ENCODE measurements around the gene TBC1D22A.
A peak's percentile ranks its signal among the peaks of the same experiment; 100 is the strongest.

The TBC1D22A gene

DNA sequence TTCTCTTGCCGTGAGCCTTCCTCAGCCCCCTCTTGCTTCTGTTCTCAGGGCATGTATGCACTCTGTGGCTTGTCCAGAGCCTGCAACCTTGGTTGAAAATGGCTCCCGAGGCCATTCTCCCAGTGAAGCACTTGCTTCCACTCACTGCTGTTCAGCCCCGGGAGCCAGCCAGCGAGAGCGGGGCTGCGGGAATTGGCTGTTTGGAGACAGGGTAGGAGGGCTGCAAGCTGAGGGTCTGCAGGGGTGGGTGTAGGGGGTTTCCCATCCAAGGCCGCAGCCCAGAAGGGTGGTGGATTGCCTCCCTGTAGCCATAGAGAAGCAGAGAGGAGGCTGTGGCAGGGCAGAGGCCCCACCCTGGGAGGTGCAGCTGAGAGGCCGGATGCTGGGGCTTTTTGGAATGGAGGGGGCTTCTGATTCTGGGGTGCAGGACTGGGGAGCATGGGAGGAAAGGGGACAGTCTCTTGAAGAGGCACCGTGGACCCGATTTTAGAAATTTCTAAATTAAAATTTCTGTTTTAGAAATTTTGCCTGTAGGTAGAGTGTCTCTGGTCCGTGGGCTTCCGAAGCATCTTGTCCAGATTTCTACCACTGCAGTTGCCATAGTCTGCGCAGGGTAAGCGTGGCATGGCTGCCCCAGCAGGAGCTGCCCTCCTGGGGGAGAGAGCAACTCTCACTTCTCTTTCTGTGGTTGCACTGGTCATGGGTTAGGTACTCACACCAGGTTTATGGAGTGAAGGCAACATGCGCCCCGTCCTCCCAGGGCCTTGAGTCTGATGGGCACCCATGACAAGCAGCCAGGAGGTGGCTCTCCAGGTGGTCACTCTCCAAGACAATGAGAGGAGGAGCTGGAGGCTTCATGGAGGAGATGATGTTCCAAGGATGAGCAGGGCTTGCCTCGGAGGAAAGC, 100.2 kb downstream of the TBC1D22A start:
- no peak for DNase-seq

GRCh38 chr22:46863794-46864193, 101.3 kb downstream of the TBC1D22A start:
- no peak for DNase-seq

DNA sequence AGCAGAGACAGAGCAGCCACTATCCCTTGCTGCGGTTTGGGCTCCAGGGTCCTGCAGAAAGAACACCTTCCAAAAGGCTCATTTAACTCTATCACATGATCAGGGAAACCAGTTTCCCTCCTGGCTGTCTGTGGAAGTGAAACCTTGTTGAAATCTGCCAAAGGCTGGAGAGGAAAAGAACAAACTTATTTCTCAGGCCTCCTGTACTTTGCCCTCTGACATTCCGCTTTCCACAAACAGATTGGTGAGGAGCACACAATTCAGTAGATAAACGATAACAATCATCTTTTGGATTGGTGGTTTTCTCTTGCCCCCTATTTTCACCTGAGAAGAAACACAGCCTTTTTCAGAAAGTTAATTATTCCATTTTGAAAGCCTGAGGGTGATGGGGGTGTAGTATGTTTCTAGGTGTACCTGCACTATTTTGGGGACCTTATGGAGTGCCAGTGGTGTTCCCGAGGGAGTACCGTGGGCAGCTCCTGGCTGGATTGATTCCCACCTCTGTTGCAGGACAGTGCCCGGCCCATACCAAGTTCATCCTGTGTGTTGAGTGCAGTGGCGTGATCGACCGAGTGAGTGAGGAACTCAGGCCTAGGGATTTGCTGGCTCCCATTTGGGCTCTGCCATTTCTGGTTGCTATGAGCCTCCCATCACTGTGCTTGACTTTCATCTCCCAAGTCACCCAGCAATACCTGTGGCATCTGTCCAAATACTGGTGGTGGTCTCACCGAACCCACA, 102.0 kb downstream of the TBC1D22A start:
- no peak for DNase-seq

DNA sequence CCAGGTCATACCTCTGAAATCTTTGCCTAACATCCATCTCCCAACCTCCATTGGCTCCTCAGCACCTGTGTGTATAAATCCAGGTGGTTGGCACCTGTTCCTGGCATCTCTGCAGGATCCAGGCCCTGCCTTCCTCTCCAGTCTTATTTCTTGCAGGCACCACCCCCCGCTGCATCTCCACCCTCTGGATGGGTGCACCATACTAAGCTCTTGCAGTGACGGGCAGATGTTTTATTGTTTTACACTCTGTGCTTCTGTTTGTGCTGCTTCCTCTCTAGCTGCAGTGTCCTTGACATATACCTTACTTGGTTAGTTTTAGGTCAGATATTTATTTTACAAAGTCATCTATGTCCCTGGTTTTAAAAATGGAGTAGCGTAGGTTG, 102.6 kb downstream of the TBC1D22A start:
- no peak for DNase-seq

DNA sequence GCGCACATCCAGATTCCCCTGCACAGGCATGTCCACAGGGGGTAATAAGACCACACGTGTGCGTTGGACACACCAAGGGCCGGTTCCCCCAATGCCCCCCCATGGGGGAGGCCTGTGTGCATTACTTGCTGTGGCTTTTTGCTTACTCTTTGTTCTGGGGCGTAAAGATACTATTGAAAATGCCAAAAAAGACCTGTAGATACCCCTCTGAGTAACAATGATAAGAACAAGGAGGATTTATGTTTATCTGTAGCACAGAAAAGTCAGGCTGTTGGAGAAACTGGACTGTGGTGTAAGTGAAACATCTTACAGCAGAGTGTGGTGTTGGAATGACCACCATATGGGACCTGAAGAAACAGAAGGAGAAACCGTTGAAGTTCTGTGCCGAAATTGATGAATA, 103.2 kb downstream of the TBC1D22A start:
- DNase-seq = no peak

GRCh38 chr22:46866591-46866990, 104.1 kb downstream of the TBC1D22A start:
- no peak for DNase-seq

- no peak for DNase-seq
These were observed 104.7 kb downstream of the TBC1D22A start for GRCh38 chr22:46867106-46867505.

GRCh38 chr22:46869329-46869728, 106.9 kb downstream of the TBC1D22A start:
- no peak for DNase-seq

DNA sequence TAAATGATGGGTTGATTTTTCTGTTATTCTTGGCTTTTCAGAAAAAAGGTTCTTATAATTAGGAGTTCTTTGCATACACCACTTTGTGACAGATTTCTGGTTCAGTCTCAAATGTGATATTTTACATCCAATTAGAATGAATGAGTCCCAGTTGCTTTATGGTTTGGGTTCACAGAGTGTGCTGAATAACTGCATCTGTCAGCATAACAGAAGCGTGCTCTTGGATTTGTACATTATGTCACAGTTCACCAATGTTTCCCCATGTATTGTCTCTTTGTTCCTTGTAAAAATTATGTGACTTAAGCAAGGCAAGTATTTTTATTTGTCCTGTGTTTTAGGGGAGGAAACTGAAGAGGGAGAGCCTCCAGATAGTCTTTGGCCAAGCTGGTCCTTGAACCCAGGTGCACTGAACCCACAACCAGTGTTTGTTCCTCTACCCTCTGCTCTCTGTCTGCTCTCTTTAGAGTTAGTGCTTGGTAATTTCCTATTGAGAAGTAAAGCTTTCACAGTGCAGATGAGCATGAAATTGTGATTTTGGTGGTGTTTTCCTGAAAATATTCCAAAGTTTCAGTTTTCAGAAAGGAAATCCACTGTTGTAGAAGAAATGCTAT, 107.5 kb downstream of the TBC1D22A start:
- DNase-seq = no peak

DNA sequence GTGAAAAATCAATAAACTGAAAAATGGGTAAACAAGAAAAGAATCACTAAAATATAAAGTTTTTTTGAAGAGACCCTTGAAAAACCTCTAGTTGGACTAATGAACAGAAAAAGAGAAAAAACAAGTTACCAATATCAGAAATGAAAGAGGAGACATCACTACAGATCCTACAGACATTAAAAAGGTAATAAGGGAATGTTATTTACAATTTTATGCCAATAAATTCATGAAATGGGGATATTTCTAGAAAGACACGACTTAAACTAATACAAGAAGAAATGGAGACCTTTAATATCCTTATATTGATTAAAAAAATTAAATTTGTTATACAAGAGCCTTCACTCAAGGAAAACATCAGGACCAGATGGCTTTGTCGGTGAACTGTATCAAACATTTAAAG, 109.4 kb downstream of the TBC1D22A start:
- no peak for DNase-seq

DNA sequence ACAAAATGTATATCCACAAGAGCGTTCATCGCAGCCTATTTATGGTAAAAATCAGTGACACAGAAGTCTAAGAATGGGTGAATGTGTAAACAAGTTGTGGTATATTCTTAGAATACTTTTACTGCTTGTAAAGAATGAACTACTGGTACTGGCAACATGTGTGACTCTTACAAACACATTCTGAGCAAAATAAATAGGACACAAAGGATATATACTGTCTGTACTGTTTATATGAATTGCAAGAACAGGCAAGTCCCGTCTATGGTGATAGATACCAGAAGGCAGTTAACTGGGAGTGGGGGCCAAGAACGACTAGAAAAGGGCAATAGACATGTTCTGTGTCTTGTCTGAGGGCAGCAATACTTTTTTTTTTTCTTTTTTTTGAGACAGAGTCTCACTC, 112.6 kb downstream of the TBC1D22A start:
- no peak for DNase-seq

GRCh38 chr22:46876357-46876934, 114.0 kb downstream of the TBC1D22A start:
- DNase-seq = peak; percentile 25

DNA sequence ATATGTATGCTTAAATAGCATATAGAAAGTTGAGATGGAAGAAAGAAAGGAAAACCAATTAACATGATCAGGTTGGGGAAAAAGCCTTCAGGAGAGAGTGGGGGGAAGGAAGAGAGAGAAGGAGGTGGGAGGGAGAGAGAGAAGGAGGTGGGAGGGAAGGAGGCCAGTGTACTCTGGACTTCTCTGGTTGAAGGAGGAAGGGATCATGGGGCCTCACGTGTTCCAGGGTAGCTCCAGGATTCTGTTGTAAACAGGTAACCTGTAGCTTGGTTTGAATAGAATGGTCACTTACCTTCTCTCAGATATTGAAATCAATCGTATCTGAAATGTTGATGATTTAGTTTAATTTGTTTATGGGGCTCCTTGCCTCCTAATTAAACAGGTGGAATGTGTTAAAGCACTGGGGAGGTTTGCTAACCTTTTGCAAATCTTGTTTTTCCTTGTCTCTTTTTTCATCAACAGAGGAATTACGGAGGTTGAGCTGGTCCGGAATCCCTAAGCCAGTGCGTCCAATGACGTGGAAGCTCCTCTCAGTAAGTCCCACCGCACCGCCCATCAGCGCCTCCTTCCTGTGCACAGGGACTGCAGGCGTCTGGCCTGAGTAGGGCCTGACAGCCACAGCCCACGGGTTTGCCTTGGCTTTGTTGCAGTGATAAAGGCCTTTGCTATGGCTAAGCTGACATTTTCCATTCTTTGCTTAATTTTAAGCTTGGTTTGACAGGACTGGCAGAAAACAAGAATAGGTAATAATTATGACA, 115.9 kb downstream of the TBC1D22A start:
- DNase-seq = peak; percentile 12

- DNase-seq = no peak
These were observed 116.6 kb downstream of the TBC1D22A start for GRCh38 chr22:46879083-46879482.

- DNase-seq = no peak
These were observed 119.1 kb downstream of the TBC1D22A start for GRCh38 chr22:46881373-46882118.

DNA sequence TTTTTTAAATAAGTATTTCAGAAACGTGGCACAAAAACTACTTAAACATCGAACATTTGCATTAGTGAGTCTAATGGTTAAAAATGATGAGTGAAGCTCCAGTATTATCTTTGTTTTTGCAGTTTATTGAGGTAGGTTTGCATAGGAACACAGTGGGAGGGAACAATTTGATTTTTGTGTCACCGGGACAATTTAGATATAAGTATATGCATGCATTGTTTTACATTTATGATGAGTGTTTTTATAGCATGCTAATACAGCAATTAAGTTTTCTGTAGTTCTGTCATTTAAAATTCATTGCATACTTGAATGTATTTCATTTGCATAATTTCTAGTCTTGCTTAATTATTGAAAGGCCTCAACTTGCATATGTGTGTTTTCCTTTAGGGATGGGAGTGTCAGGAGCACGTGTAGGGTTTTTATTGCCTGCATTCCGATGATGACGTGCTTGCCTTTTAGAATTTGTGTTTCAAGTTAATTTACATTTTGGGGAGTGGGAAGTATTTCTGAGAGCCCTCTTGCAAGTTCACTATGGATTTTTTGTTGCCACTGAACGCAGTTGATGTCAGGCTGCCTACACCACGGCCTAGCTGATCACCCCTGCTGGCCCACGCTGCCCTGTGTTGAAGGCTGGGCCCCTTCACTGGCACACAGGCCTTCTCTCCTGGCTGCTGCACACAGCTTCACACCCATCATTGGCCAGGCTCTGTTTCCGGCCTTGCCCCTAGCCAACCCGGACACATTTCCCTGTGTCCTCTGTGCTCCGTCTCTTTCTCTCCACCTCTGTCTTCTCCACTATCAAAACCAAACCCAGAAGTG, 120.9 kb downstream of the TBC1D22A start:
- no peak for DNase-seq

DNA sequence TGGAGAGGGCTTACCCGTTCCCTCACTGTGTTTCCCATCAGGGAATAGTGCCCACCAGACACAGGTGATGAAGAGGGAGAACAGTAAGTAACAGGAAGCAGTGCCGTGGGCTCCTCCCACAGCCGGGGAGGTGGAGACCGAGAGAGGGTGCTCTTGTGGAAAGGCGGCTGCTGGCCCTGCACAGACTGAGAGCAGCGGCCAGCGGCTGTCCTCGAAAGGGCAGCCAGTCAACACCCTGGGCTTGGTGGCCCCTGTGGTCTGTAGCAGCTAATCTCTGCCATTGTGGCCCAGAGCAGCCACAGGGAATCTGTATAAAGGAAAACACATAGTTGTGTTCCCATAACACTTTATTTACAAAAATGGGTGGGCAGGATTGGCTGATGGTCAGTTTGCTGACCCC, 121.9 kb downstream of the TBC1D22A start:
- no peak for DNase-seq

DNA sequence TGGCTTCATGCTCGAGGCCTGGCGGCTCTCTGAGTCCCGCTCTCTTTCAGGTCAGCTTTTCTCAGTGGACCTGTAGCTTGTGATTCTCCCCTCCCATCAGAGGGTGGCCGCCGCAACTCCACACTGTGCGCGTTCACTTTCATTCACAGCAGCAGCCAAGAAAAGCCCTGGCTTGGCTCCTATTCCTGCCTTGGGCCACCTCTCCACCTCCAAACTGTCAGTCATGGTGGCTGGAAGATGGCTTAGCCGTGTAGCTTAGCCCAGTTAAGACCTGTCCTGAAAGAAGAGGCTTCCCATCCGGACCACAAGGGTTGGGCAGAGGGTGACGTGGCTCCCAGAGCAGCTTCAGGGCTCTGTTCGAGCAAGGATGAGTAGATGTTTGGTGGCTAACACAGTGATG, 125.5 kb downstream of the TBC1D22A start:
- DNase-seq = no peak

GRCh38 chr22:46890819-46891218, 128.4 kb downstream of the TBC1D22A start:
- no peak for DNase-seq

DNA sequence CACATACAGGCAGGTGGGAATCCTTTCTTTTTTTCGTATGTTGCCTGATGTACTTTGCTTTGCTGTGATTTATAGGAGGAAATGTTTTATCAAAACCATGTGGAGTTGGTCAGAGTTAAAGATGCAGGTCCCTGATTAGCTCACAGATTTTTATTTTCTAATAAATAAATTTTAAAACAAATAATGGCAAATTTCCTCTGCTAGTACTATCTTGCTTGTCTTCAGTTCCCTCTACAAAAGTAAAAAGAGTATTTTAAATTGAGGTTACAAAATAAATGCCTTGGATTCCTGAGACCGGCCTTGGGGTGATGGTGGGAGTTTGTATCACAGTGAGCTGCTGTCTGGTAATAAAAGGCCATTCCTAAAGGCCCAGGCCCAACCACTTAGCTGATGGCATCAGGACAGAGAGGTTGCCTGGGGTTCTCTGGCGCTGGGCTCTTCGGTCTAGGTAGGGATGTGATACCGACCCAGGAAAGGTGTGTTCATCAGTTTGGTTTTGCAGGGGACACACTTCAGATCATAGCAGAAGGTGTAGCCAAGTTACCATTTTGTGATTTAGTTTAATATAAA, 129.0 kb downstream of the TBC1D22A start:
- DNase-seq = no peak

GRCh38 chr22:46892866-46893265, 130.4 kb downstream of the TBC1D22A start:
- DNase-seq = no peak

Measured in hematopoietic multipotent progenitor cell treated with erythropoietin and hydrocortisone succinate and interleukin-3 and kit ligand, for 4 days (in vitro differentiated cells).